Activated gamma-delta T cell (primary cell): Measurements from ENCODE around the gene DKK2.

Experiments
- DNase-seq: peaks from one replicate; lab custom pipeline; 2025; lab: John Stamatoyannopoulos, UW

Gene DKK2

DNA sequence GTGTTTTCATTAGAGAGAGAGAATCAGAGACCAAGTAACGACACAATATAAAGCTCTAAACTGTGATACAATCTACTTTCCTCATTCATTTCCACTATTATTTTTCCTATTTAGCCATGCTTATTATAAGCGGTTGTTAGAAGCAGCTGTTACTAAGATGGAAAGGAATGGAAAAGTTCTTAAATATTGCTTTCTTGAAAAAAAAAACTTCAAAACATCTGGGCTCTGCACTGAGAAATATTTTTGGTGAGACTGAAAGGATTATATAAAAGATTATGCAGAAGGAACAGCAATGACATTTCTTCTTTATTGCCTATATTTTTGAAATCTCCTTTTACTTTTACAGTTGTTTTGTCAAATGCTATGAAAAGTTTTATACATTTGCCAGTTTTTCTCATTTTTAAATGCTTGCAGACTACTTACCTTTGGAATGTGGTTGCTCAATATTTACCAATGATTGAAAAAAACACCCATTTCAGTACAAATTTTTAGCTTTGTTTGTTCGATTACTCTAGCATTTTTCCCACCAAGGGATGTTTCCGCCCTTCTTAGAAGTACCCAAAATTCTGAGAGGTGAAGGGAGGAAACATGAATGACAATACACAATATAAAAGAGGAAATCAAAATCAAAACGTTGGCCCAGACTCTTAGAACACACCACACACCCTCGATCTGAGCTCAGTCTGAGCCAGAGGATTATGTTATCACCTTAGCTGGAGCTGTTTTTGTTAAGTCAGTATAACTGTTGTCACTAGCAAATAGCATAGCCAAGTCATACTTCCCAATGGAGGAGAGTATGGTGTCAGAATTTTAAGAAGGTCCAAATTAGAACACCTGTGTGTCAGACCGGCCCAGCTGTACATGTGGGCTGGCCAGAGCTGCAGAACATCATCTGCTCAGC lies 18.4 kb downstream of the DKK2 start:
- DNase-seq: no peak

DNA sequence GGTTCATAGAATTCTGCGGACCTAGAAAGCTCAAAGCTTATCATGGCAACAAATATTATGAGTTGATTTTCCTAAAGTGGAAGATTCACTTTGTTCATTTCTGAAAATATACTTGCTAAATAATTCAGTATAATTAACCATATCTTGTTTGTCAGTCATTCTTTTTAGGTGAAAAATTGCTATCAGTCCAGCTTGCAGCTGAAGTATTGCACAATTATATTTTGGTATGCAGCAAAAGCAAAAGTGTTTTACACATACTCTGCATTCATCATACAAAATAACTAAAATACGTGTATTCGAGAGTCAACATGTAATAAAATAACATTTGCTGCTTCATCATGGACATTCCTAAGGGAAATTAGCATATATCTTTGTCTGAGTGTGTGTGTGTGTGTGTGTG lies 24.8 kb downstream of the DKK2 start:
- DNase-seq: no peak

DNA sequence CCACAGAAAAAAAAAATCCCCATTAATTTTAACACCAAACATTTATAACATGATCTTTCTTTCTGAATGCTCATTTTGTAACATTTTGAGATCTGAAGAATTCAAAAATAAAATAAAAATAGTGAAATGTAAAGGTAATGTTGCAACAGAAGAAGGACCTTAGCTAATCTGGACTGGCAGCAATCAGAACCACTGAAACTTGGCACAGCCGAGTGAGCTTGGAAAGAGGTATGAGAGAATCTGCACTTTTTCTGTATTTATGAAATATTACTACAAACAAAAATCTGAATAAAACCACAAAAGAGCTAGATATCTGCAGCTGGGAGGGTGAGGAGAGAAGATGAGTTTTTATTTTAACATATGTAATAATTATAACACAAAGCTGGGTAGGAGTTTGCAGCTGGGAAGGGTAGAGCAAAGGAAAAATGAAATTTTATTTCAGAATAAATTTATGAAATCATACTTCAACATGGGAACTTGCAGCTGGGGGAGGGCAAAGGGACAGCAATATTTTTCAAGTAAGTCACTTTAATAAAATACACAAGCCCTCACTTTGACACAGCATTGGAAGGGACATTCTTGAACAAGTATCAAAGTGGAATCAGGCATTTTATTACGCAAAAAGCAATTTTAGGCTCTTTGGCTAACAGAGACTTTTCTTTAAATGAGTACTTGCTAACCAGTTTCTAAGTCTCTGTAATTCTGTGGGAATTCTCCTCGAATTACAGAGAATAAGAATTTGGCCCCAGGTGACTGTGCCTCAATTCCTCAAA lies 26.7 kb downstream of the DKK2 start:
- DNase-seq: no peak

DNA sequence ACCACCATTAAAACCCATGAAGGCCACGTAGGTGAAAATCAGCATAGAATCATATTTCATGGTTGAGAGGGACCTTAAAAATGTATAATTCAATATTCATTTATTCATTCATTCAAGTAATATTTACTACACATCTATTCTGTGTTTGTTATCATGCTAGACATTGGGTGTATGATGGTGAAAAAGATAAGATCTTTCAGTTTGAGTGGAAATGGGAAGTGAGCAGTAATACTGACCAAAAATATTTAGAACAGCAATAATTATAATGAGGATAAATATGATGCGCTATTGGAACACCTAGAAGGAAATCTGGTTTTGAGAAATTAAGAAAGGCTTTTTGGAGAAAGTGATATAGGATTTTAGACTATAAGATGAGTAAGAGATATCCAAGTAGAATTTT lies 28.0 kb downstream of the DKK2 start:
- no peak for DNase-seq

GRCh38 chr4:107006218-107006617 lies 29.9 kb downstream of the DKK2 start:
- DNase-seq: no peak

- no peak for DNase-seq
These were observed 39.6 kb downstream of the DKK2 start for GRCh38 chr4:106996490-106996889.

DNA sequence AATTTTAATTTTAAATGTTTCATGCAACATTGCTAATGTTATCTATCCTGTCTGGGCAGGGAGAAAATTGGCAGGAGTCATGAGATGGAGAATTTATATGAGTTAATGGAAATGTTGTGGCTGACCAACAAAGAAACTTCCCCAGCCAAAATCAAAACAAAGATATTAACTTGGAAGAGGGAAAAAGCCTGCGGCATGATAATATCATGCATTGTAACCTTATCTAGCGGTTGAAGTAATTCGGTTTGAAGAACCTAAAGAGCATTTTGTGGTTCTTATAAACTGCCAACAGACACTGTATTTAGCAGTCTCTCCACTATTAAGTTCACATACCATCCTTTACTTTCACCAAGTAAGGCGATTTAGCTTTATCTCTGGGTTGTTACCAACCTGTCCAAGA lies 42.3 kb downstream of the DKK2 start:
- no peak for DNase-seq

DNA sequence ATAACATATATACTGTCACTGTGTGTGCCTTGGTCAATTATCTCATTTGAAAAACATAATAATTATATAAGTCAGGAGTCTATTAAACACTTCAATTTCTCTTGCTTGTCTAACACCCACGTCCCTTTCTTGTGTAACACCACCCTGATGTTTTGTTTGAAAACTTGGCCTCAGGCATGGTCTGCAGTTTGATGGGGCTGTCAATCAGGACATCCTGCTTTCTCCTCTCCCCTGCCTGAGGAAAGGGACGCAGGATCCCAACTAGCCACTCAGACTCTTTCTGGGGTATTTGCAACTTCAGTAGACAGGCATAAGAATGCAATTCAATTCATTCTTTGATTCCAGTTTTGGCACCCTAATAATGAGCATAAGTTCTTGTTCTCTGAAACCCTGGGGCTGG lies 48.8 kb downstream of the DKK2 start:
- DNase-seq: no peak

DNA sequence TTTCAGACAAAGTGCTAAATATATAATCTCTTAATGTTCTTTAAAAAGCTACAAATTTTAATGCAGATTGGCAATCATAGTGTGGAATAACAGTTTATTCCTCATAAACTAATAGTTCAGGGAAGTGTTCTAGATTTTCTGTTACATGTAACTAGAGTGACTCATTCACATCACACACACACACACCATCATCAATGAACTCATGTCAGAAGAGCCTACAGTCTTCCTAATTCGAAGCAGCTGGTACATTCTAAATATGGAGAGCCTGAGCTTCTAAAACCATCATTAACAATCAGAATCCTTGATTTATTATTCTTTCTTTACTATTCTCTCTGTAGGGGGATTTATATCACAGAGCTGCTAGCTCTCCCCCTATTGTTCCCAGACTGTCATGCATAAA lies 49.6 kb downstream of the DKK2 start:
- no peak for DNase-seq

DNA sequence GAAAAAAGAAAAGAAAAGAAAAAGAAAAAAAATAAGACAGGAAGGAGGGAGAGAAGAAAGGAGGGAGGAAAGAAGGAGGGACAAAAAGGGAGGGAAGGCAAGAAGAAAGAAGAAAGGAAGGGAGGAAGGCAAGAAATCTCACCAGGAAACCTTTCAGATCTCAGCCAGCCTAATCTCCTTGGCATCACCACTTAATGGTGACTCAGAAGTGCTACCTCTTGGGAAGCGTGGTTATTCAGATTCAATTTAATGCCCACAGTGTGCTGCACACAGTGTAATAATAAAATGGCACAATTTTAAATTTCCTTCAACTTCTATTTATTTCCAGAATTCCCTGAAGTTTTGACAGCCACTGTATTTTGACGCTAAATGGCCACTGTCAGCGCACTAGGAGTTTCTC lies 50.3 kb downstream of the DKK2 start:
- no peak for DNase-seq

- no peak for DNase-seq
These were observed 53.4 kb downstream of the DKK2 start for GRCh38 chr4:106982711-106983211.

DNA sequence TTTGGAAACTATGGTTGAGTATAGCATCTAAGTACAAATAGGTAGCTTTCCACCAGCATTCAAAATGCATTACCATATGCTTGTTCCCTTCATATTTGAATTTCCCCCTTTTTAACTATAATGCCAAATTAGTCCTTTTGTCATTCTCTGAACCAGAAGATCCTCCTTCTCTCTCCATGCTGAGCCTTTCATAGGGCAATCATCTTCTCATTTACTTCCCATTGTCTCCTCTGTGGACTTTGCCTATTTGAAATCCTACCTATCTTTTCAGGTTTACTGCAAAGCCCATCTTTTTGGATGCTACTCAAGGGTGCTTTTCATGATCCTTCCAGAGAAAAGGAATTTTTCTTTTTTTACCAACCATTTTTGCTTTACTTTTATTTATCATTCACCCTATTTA lies 54.7 kb downstream of the DKK2 start:
- no peak for DNase-seq

DNA sequence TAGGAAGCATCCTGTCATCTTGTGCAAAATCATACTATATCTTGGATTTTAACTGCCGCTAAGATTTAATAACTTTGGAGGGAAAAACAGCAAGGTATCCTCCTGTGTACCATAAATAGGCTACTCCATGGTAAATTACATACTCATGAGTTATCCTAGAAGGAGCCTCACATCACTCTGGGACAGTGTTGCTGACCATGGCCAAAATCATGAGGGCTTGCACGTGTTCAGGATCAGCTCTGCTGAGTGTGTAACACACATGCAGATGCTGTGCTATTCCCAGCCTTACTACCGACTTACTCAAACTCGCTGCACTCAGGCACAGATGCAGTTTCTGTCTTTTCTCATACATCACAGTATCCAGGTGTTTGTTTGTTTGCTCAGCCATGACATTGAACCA lies 56.6 kb downstream of the DKK2 start:
- DNase-seq: no peak

- no peak for DNase-seq
These were observed 57.9 kb downstream of the DKK2 start for GRCh38 chr4:106978046-106978774.

DNA sequence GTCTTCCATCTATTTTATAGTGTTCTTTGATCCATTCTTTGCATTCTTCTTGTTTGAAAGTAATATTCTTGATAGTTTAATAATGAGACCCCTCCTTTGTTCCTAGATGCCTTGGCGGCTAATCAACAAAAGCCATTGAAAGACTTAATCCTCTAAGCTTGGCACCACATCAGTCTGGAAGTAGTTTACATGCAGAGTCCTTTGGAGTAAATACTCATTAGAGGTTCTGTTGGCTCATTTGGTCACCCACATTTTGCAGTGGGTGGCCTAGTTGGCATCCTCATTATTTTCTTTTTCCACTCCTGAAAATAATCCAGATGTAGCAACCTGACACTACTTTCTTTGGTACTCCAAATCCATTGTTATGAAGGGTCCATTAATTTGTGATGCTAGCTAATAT lies 64.5 kb downstream of the DKK2 start:
- DNase-seq: no peak

GRCh38 chr4:106967892-106968291 lies 68.2 kb downstream of the DKK2 start:
- DNase-seq: no peak

- no peak for DNase-seq
These were observed 82.9 kb downstream of the DKK2 start for GRCh38 chr4:106953036-106953705.

- DNase-seq: no peak
These were observed 84.2 kb downstream of the DKK2 start for GRCh38 chr4:106951891-106952290.

GRCh38 chr4:106941841-106942240 lies 94.3 kb downstream of the DKK2 start:
- no peak for DNase-seq

DNA sequence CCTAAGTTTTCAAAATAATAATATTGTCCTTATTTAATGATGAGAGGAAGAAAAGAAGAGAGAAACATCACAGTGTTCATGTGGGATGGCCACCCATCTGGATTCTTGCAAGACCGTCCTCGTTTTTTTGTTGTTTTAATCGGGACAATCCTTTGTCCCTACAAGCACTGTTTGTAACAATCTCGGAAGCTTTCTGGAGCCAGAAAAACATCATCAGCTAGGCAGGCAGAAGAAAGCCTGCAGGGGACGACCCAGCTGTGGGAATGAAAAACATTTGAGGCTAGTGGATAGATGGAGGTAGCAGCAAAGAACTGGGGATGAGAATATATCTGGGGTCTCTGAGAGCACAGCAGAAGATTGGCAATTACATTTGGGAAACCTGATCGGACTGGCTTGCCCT lies 105.6 kb downstream of the DKK2 start:
- DNase-seq: no peak

DNA sequence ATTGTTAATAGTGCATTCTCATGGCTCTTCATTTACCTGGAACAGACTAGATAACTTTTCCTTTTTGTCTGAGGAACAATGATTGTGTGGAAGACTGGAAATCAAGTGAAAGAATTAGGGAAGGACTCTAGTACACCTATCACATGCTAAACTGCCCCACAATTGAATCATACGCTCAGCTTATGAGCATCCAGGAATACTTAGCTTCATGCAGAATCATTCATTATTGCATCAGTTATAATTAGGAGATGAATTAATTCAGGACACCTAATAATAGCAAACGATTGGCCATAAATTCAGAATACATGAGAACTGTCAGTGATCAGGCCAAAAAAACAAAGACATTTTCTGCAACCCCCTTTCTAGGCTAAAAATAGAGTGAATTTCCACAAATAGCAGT lies 106.9 kb downstream of the DKK2 start:
- no peak for DNase-seq

DNA sequence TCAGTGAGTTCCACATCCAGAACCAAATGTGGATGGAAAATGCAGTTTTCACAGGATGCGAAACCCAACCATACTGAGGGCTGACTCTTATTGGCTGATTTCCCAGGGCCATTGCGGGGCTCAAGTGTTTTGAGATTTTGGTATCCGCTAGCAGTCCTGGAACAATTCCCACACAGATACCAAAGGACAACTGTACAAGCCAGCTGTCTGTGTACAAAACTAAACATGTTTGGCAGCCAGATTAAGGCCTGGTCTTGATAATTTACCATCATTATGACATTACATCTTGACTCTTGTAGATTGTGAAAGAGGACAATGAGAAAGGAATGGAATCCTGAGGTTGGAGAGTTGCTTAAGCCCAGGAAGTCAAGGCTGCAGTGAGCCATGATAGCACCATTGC lies 121.9 kb downstream of the DKK2 start:
- DNase-seq: no peak
